Measurements from ENCODE around the gene AGAP1.

DNA sequence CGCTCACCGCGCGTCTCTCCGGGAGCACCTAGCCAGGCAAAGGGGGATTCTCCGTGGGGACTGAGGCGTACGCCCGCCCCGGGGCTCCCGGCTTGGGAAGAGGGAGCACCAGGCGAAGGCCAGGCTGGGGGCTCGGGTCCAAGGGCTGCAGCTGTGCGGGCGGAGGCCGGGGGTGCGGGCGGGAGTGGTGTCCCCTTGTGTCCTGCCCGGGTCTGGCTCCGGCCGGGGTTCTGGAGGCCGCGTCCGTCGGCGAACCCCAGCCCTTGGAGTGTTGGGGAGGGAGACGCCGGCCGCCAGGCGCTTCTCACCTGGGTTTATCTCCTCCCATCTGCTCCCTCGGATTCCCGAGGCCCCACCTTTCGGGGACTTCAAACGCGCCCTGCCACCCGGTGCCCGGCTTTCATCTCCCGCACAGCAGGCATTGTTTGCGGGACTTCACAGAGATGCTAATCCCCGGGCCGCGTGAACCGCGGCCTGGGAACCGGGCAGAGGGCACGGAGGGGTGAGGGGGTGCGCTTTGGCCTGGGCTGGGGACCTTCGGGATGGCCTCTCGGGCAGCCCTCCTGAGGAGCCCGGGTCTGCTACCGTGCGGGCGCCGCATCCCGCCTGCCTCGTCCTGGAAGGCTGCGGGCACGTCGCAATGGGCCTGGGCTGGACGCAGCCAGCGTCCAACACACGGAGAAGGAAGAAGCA lies 679.3 kb downstream of the AGAP1 start:
- TF ChIP-seq, protein P1, sequence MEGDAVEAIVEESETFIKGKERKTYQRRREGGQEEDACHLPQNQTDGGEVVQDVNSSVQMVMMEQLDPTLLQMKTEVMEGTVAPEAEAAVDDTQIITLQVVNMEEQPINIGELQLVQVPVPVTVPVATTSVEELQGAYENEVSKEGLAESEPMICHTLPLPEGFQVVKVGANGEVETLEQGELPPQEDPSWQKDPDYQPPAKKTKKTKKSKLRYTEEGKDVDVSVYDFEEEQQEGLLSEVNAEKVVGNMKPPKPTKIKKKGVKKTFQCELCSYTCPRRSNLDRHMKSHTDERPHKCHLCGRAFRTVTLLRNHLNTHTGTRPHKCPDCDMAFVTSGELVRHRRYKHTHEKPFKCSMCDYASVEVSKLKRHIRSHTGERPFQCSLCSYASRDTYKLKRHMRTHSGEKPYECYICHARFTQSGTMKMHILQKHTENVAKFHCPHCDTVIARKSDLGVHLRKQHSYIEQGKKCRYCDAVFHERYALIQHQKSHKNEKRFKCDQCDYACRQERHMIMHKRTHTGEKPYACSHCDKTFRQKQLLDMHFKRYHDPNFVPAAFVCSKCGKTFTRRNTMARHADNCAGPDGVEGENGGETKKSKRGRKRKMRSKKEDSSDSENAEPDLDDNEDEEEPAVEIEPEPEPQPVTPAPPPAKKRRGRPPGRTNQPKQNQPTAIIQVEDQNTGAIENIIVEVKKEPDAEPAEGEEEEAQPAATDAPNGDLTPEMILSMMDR (conservative IDR thresholded peaks at IDR 0.05; ENCODE audit: low read length) = no peak
- no peak for TF ChIP-seq EZH2phosphoT487 (IDR thresholded peaks at IDR 0.05; ENCODE audit: borderline replicate concordance, low read depth, low read length)

Measured in OCI-LY7 (cell line).